Activated CD4-positive, alpha-beta T cell treated with anti-CD3 and anti-CD28 coated beads for 36 hours (primary cell): ENCODE measurements around the gene UFC1. TPM values are rescaled to one million over a fixed set of nuclear protein-coding genes. Genes with fewer than 3 reads are reported as not detected.

Experiments used
- ATAC-seq: fragments of 200-7000 bp; cut with Tn5 transposase; one replicate; pipeline ENCODE4 v1.10.0; 2021; ENCODE audit warnings: mild to moderate bottlenecking, moderate library complexity
- CTCF ChIA-PET: fragments of 350-600 bp; sonication (Branson Sonifier 250); formaldehyde crosslinking; loops from one replicate; lab custom pipeline; 2021; ENCODE audit warnings: antibody characterized with exemption; lab: Charles Lee
- POLR2A ChIA-PET: fragments of 350-600 bp; sonication (Branson Sonifier 250); formaldehyde crosslinking; loops from one replicate; lab custom pipeline; 2021; ENCODE audit warnings: antibody characterized with exemption, inconsistent platforms; lab: Charles Lee
- DNase-seq: peaks from one replicate; pipeline ENCODE4 v3.0.0-alpha.2; 2020
- H3K27ac Mint-ChIP-seq: one replicate; pipeline ENCODE4 v1.8.0; 2021; ENCODE audit warnings: mixed read lengths
- H3K27me3 Mint-ChIP-seq: one replicate; pipeline ENCODE4 v1.8.0; 2021; ENCODE audit warnings: mixed read lengths
- H3K36me3 Mint-ChIP-seq: one replicate; pipeline ENCODE4 v1.8.0; 2021; ENCODE audit warnings: low read depth, mixed read lengths
- H3K4me1 Mint-ChIP-seq: one replicate; pipeline ENCODE4 v1.8.0; 2021; ENCODE audit warnings: mixed read lengths
- H3K4me3 Mint-ChIP-seq: one replicate; pipeline ENCODE4 v1.8.0; 2021; ENCODE audit warnings: mild to moderate bottlenecking, moderate library complexity, mixed read lengths
- H3K9me3 Mint-ChIP-seq: one replicate; pipeline ENCODE4 v1.8.0; 2021; ENCODE audit warnings: low read depth, mixed read lengths
- intact Hi-C, 2 experiments: fragments of 100-400 bp; cut with DNase I in 1 of 2; cut with micrococcal nuclease in 1 of 2; formaldehyde crosslinking; loops; one replicate each; pipeline versions ENCODE4 v1.14.2 to v1.15.1; 2022 to 2024; cut with DNase I, micrococcal nuclease
- total RNA-seq, 2 experiments: library from RNA; stranded (reverse); gene quantifications; one replicate each; pipeline ENCODE4 v1.2.3, GENCODE V29; 2021

UFC1 gene
- total RNA-seq, 2 experiments from 2014 or later = 89.2 to 98.6 TPM

GRCh38 chr1:161166669-161167548 is 13.1 kb downstream of the UFC1 start:
- peaks cover 32% of the 10 kb centered on the region for H3K36me3 Mint-ChIP-seq
- CTCF ChIA-PET = interaction anchor here (0.6 to 3.9 kb wide), 32 partner anchors 9 to 366 kb away, joined by 3 to 30 read pairs (median 6); partner anchors contain the start of genes ADAMTS4, ARHGAP30, B4GALT3 and DEDD
- H3K4me3 Mint-ChIP-seq = peak overlapping the region; percentile 87
- no peaks in the 10 kb centered on the region for H3K9me3 Mint-ChIP-seq
- POLR2A ChIA-PET = interaction anchor here (0.6 to 3.4 kb wide), 11 partner anchors 10 to 222 kb away, joined by 3 to 15 read pairs (median 4); partner anchors contain the start of genes B4GALT3, DEDD, NDUFS2 and NIT1
- intact Hi-C loops = loop anchor here (1.0 to 5.0 kb wide), 6 partner anchors 10 to 60 kb away; partner anchors contain the start of genes B4GALT3 (in 2 of the 2), NDUFS2 (in 2 of the 2), DEDD (in 1 of the 2) and TOMM40L (in 1 of the 2)
- peak overlapping the region; percentile 90 for H3K27ac Mint-ChIP-seq
- no peaks in the 10 kb centered on the region for H3K27me3 Mint-ChIP-seq
- peaks cover 36% of the 10 kb centered on the region for H3K4me1 Mint-ChIP-seq
- peak; percentile 40 for DNase-seq
- ATAC-seq = no peak

- DNase-seq = no peak
- Mint-ChIP-seq H3K27me3 (no peaks in the 10 kb centered on the region), H3K36me3 (peaks cover 33% of the 10 kb centered on the region), H3K9me3 (no peaks in the 10 kb centered on the region), H3K4me1 (peaks cover 26% of the 10 kb centered on the region), H3K27ac (no peak overlapping the region), H3K4me3 (peak overlapping the region; percentile 47)
- no peak for ATAC-seq
- POLR2A ChIA-PET = interaction anchor here (0.7 kb wide), 1 partner anchor 119 kb away, joined by 4 read pairs; no protein-coding TSS in a partner anchor
- CTCF ChIA-PET = interaction anchor here (0.6 to 3.9 kb wide), 5 partner anchors 7 to 121 kb away, joined by 3 to 29 read pairs (median 3); partner anchors contain the start of gene B4GALT3
- intact Hi-C loops = loop anchor here in 1 of 2 experiments (5.0 kb wide), 1 partner anchor 58 kb away; the partner anchor contains the start of gene TOMM40L
These were observed 15.1 kb downstream of the UFC1 start for GRCh38 chr1:161168906-161169305.

DNA sequence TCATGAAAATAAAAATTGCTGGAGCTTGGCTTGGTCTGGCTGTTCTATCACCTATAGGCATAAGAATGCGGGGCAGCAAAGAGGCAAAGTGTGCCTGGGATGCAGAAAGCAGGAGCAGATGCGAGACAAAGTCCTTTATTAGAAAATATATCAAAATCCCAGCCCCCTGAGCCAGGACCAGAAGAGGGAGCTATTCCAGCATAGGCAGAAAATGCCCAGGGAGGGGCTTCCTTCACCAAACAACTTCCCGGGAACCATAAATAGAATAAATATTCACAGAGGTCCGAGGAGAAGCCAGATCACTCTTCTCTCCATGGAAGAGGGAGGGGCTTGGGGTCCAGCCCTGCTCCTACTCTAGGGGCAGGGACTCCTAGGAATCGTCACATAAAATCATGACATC is 17.4 kb downstream of the UFC1 start:
- intact Hi-C loops = no loop called here

GRCh38 chr1:161171696-161172095 is 17.9 kb downstream of the UFC1 start:
- no peaks in the 10 kb centered on the region for H3K9me3 Mint-ChIP-seq
- peaks cover 38% of the 10 kb centered on the region for H3K4me1 Mint-ChIP-seq
- intact Hi-C loops = no loop called here
- no peak for DNase-seq
- peaks cover 41% of the 10 kb centered on the region for H3K36me3 Mint-ChIP-seq
- ChIA-PET POLR2A (interaction anchor here (0.6 kb wide), 1 partner anchor 12 kb away, joined by 3 read pairs; the partner anchor contains the start of gene USP21), CTCF (interaction anchor here (0.9 to 1.4 kb wide), 5 partner anchors 8 to 111 kb away, joined by 3 to 7 read pairs (median 3); partner anchors contain the start of gene TOMM40L)
- H3K4me3 Mint-ChIP-seq = no peak overlapping the region
- ATAC-seq = no peak
- no peaks in the 10 kb centered on the region for H3K27me3 Mint-ChIP-seq
- H3K27ac Mint-ChIP-seq = no peak overlapping the region

More for the DNA sequence above, 17.4 kb downstream of the UFC1 start:
- Mint-ChIP-seq H3K27me3 (no peaks in the 10 kb centered on the region), H3K36me3 (peaks cover 37% of the 10 kb centered on the region), H3K9me3 (no peaks in the 10 kb centered on the region), H3K4me3 (no peak overlapping the region), H3K4me1 (peaks cover 34% of the 10 kb centered on the region), H3K27ac (no peak overlapping the region)
- ChIA-PET POLR2A (no interaction called here), CTCF (interaction anchor here (0.6 to 1.5 kb wide), 8 partner anchors 9 to 110 kb away, joined by 3 to 8 read pairs (median 3); partner anchors contain the start of gene TOMM40L)
- no peak for DNase-seq
- ATAC-seq = no peak

DNA sequence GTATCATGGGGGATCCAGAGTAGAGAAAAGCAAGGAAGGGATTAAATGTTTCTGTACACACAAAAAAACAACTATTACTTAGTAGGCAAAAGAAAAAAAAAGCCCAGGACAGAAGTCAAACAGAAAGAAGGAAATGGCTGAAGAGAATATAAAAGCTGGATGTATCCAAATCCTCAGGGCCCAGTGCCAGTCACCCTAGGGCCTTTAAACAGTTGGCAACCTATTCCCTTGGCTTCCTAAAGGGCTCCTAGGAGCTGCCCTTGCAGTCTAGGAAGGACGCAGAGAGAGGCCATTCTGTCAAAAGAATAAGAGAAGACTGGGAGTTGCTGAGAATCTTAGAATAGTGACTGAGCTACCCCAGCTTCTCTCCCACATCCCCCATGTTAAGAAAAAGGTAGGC is 18.6 kb downstream of the UFC1 start:
- ATAC-seq = no peak
- DNase-seq = no peak
- CTCF ChIA-PET = interaction anchor here (0.7 to 0.9 kb wide), 3 partner anchors 8 to 31 kb away, joined by 3 to 7 read pairs (median 6); partner anchors contain the start of gene UFC1
- Mint-ChIP-seq H3K4me3 (no peak overlapping the region), H3K4me1 (peaks cover 34% of the 10 kb centered on the region), H3K27ac (peak overlapping the region; percentile 51), H3K9me3 (no peaks in the 10 kb centered on the region), H3K27me3 (no peaks in the 10 kb centered on the region), H3K36me3 (peaks cover 41% of the 10 kb centered on the region)
- intact Hi-C loops = no loop called here
- POLR2A ChIA-PET = no interaction called here

- POLR2A ChIA-PET = no interaction called here
- H3K9me3 Mint-ChIP-seq = no peaks in the 10 kb centered on the region
- DNase-seq = no peak
- peak overlapping the region; percentile 51 for H3K27ac Mint-ChIP-seq
- peaks cover 37% of the 10 kb centered on the region for H3K4me1 Mint-ChIP-seq
- no peaks in the 10 kb centered on the region for H3K27me3 Mint-ChIP-seq
- ATAC-seq = no peak
- H3K36me3 Mint-ChIP-seq = peaks cover 41% of the 10 kb centered on the region
- CTCF ChIA-PET = interaction anchor here (0.7 to 0.9 kb wide), 3 partner anchors 9 to 30 kb away, joined by 3 to 7 read pairs (median 6); partner anchors contain the start of gene UFC1
- no peak overlapping the region for H3K4me3 Mint-ChIP-seq
- intact Hi-C loops = no loop called here
These were observed 19.1 kb downstream of the UFC1 start for GRCh38 chr1:161172776-161173376.

DNA sequence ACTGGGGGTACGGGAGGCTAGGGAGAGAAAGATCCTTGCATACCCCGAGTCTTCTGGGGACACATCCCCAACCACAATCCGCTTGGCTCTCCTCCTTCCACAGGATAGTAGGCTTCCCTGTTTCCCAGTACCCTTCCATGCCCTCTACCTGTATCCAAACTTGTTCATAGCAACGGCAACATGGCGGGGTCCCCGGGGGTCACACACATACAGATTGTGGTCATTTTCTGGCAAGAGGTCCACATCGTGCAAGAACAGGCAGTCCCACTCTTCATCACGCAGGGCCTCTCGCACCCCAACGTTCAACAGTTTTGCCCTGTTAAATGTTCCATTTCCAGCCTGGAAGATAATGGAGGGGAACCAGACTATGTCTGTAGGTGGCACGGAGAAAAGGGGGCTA is 19.9 kb downstream of the UFC1 start:
- Mint-ChIP-seq H3K27me3 (no peaks in the 10 kb centered on the region), H3K4me3 (no peak overlapping the region), H3K27ac (no peak overlapping the region), H3K4me1 (peaks cover 37% of the 10 kb centered on the region), H3K9me3 (no peaks in the 10 kb centered on the region), H3K36me3 (peaks cover 41% of the 10 kb centered on the region)
- POLR2A ChIA-PET = no interaction called here
- DNase-seq (no peak), ATAC-seq (no peak)
- intact Hi-C loops = no loop called here
- CTCF ChIA-PET = no interaction called here

DNA sequence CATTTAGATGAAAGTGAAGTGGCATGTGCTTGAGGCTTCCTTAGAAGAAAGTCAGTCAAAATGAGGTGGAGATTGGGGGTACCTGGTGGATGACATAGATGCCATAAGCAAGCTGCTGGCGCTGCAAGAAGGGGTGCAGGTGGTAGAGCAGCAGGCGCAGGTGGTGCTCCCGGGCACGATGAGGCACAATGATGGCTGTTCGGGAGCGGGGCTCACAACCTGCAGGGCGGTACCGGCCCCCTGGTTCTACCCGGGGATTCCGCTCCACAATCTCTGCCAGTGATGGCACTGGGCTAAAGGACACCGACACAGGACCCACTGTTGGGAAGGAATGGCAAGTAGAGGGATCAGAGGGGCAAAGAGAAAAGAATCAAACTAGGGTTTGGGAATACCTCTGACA is 21.1 kb downstream of the UFC1 start:
- Mint-ChIP-seq H3K9me3 (no peaks in the 10 kb centered on the region), H3K4me1 (peaks cover 37% of the 10 kb centered on the region), H3K4me3 (no peak overlapping the region), H3K36me3 (peaks cover 41% of the 10 kb centered on the region), H3K27me3 (no peaks in the 10 kb centered on the region), H3K27ac (peak overlapping the region; percentile 48)
- ChIA-PET CTCF (interaction anchor here (1.1 to 4.1 kb wide), 2 partner anchors 8 to 46 kb away, joined by 3 to 29 read pairs; partner anchors contain the start of gene PPOX), POLR2A (no interaction called here)
- ATAC-seq (no peak), DNase-seq (no peak)
- intact Hi-C loops = no loop called here

GRCh38 chr1:161175771-161176453 is 22.1 kb downstream of the UFC1 start:
- no peaks in the 10 kb centered on the region for H3K9me3 Mint-ChIP-seq
- ATAC-seq (no peak), DNase-seq (no peak)
- CTCF ChIA-PET = interaction anchor here (0.6 to 4.1 kb wide), 5 partner anchors 9 to 45 kb away, joined by 3 to 29 read pairs (median 4); partner anchors contain the start of gene PPOX
- POLR2A ChIA-PET = interaction anchor here (1.4 kb wide), 1 partner anchor 9 kb away, joined by 10 read pairs; the partner anchor contains the start of gene PPOX
- H3K4me3 Mint-ChIP-seq = peak overlapping the region; percentile 91
- H3K27me3 Mint-ChIP-seq = no peaks in the 10 kb centered on the region
- intact Hi-C loops = loop anchor here in 1 of 2 experiments (2.0 kb wide), 1 partner anchor 17 kb away; the partner anchor contains the start of gene USP21
- H3K27ac Mint-ChIP-seq = peak overlapping the region; percentile 98
- H3K4me1 Mint-ChIP-seq = peaks cover 44% of the 10 kb centered on the region
- peaks cover 39% of the 10 kb centered on the region for H3K36me3 Mint-ChIP-seq

DNA sequence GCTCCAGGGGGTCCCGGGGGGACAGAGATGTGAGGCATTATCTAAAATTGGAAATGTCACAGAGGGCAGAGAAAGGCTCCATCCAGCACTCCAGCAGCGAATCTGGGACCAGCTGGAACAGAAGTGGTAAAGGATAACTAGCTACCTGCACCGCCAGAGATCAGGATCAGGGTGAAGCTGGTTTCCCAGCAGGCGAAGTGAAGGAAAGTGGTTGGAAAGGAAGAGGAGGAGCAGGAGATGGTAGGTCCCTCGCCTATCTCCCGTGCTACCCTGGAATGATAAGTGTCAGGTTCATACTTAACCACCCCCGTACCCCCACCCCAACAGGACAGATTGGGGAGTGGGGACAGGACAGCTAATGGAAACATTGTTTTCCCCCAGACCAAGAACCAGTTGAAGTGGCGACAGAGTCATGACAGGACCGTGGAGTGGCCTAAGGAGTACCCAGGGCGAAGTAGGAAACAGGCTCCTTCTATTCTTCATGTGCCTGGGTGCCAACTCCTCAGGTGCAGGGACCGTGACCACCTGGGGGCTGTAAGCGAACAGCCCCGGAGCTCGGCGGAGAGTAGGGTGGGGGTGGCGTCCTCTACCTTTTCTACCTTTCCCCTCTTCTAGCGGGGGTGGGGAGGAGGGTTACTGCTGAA is 22.8 kb downstream of the UFC1 start:
- peaks cover 33% of the 10 kb centered on the region for H3K36me3 Mint-ChIP-seq
- POLR2A ChIA-PET = interaction anchor here (1.0 to 1.4 kb wide), 3 partner anchors 10 to 49 kb away, joined by 5 to 10 read pairs (median 9); partner anchors contain the start of genes DEDD, PPOX and TOMM40L
- no peaks in the 10 kb centered on the region for H3K27me3 Mint-ChIP-seq
- DNase-seq (no peak), ATAC-seq (no peak)
- H3K9me3 Mint-ChIP-seq = no peaks in the 10 kb centered on the region
- CTCF ChIA-PET = interaction anchor here (0.6 to 4.1 kb wide), 5 partner anchors 10 to 53 kb away, joined by 3 to 29 read pairs (median 6); partner anchors contain the start of gene PPOX
- H3K4me3 Mint-ChIP-seq = peak overlapping the region; percentile 91
- peak overlapping the region; percentile 98 for H3K27ac Mint-ChIP-seq
- intact Hi-C loops = loop anchor here (1.0 to 2.0 kb wide), 7 partner anchors 10 to 138 kb away; partner anchors contain the start of genes PPOX (in 2 of the 2), USP21 (in 2 of the 2), DEDD (in 1 of the 2) and NDUFS2 (in 1 of the 2)
- H3K4me1 Mint-ChIP-seq = peaks cover 49% of the 10 kb centered on the region
